Stimulated activated CD8-positive, alpha-beta memory T cell treated with anti-CD3 and anti-CD28 coated beads, Interleukin-7, amount 100 ng/mL, for 48 hours (primary cell): ENCODE results near the gene VPS11.
"Not testable (repeated sequence)": the region's sequence is repeated elsewhere in the genome, so short reads cannot be mapped to it uniquely, and the experiment has no call there.

Experiments used
- DNase-seq, 2 donors: peaks; one replicate each; pipeline ENCODE4 v3.0.0-alpha.2; 2020; ENCODE audit warnings: low read depth in 1 of 2; ENCODE audit errors: extremely low read depth in 1 of 2

VPS11 gene

GRCh38 chr11:119100994-119101758 lies 33.6 kb downstream of the VPS11 start:
- DNase-seq, result no peak

- peak; percentile 55 to 79 for DNase-seq
Observed at GRCh38 chr11:119101759-119102423, 34.3 kb downstream of the VPS11 start, which contains the start of gene DPAGT1. TSS of gene DPAGT1 (minus strand) at chr11:119101853. CDS start at chr11:119101655, 198 bp downstream.

GRCh38 chr11:119103161-119103664 lies 35.6 kb downstream of the VPS11 start:
- DNase-seq, result not testable (repeated sequence)

GRCh38 chr11:119103793-119104192 lies 36.2 kb downstream of the VPS11 start:
- DNase-seq, result no peak

DNA sequence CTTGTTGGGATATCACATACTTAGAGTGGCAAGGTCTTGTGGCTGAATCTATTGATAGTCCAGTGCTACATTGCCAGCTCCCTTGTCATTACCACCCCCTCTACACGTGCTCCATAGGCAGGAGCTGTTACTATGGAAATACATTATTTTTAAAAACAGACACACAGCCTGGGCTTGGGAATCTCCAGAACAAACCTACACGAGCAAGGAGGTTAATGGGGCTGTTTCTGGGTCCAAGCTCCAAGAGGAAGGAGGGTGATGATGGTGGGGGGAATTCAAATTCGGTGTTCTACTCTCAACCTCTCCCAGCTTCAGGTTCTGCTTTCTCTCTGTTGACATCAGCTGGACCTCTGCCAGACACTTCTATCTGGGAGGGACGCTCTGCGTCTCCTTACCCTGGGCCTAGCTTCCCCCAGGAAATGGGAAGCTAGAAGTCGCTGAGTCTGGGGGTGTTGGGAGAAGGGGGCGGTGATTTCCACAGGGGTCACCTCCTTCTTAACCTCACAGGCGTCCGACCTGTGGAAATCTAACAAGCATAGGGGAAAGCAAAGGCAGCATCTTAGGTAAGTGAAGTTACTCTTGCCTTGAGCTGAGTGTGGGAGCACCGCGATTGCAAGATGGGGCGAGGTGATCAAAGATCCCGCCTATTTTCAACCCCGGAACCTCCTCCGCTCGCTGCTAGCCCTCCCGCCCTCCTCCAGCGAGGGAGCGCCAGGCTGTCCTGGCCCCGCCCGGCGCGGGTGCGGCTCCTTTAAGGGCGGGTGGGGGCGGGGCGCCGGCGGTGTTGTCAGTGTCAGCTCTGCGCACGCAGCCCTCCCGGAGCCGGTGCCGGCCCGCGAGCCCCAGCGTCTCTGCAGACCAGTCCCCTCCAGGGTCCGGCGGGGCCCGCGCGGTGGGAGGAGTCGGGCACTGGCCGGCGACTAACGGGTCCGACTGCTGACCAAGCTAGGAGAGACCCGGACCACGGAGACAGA lies 39.2 kb downstream of the VPS11 start, which contains the start of gene C2CD2L:
TSS of gene C2CD2L (plus strand) at position 781 of the 974 bp plus-strand sequence. CDS start 398 bp downstream, outside the sequence.
- DNase-seq, result peak; percentile 86 to 89

GRCh38 chr11:119107538-119108145 lies 40.0 kb downstream of the VPS11 start:
- DNase-seq, result no peak

DNA sequence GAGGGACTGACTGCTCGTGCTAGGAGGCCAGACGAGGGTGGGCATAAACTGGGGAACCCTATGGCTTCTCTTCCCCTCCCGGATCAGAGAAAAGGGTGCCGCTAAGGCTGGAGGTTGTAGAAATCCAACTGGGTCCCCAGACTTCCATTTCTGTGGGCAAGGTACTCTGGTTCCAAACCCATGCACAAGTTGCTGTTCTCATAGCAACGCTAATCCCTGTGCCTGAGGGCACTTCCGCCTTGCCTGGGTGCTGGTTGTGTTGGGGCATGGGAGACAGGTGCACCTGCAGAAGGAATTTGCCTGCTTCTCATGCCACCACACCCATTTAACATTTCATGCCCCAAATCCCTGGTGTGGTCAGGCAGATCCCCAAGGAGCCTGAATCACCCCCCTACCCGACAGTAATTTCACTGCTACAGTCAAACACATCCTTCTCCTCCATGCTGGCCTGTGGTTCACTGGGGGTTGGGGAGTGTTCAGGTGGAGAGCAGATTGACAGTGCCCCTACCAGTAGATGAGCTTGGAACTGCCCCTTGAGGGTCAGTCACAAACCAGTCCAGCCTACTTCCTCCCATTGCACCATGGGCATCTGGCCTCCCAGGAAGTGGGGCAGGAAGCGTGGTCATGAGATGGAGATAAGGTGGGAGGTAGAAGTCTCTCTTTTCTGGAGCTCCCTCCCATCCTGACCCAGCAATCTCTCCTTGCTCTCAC lies 40.7 kb downstream of the VPS11 start:
- no peak for DNase-seq

- DNase-seq, result no peak
Observed at GRCh38 chr11:119108857-119109221, 41.2 kb downstream of the VPS11 start.

GRCh38 chr11:119109843-119110242 lies 42.2 kb downstream of the VPS11 start:
- no peak for DNase-seq

DNA sequence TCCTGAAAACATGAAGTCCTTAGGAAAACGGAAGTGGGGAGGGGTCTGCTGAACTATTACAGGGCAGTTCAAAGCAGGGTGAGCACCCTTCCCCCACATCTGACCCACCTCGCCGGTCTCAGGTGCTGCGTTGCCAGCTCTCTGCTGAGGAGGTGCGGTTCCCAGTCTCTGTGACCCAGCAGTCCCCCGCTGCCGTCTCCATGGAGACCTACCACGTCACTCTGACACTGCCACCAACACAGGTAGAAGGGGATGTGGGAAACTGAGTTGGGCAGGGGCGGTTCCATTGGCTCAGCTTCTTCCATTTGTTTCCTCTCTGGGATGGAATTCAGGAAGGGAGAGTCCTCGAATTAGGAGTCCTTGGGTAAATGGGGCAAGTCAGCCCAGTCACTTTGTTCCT lies 42.8 kb downstream of the VPS11 start:
- DNase-seq, result no peak

GRCh38 chr11:119111361-119111925 lies 43.8 kb downstream of the VPS11 start:
- DNase-seq, result no peak

DNA sequence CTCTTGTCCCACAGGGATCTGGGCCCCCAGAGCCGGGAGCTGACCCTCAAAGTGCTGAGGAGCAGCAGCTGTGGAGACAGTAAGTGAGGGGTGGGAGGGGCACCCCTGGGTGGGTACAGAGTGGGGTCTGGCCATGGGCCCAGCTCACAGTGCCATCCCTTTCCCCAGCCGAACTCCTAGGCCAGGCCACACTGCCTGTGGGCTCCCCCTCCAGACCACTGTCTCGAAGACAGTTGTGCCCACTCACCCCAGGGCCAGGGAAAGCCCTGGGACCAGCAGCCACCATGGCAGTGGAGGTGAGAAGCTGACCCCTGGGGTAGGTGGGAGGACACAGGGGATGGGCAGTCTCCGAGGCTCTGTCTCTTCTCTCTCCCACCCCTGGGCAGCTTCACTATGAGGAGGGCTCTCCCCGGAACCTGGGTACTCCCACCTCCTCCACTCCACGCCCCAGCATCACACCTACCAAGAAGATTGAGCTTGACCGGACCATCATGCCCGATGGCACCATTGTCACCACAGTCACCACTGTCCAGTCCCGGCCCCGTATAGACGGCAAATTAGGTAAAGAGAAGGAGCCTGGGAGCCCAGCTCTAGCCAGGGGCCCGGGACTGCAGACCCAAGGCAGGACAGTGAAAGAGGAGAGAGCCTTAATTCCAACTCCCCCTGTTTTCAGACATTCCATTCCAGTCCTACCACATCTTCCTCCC lies 44.8 kb downstream of the VPS11 start:
- DNase-seq, result no peak

- no peak for DNase-seq
Observed at GRCh38 chr11:119113716-119114115, 46.1 kb downstream of the VPS11 start.

GRCh38 chr11:119114351-119114750 lies 46.7 kb downstream of the VPS11 start:
- no peak for DNase-seq

GRCh38 chr11:119115484-119116234 lies 48.0 kb downstream of the VPS11 start:
- DNase-seq, result no peak

- no peak for DNase-seq
Observed at GRCh38 chr11:119116235-119116594, 48.6 kb downstream of the VPS11 start.

DNA sequence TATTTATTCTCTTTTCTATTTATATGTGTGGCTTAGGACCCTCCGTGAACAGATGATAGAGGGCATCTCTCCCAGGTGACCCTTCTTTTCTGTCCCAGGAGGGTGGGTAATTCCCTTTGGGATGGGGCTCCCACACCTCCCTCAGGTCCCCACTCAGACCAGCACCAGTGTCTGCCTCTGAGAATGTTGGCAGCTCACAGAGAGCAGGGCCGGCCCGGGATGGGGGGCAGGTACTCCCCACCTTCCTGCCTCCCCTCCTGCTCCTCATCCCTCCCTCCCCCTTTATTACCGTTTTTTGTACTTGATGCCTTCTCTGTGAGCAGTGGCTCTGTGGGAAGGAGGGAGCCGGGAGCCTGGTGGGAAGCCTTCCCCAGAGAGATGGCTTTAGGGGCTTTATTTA lies 49.0 kb downstream of the VPS11 start:
- DNase-seq, result no peak

GRCh38 chr11:119117004-119117706 lies 49.5 kb downstream of the VPS11 start:
- DNase-seq, result no peak
